Stimulated activated CD4-positive, alpha-beta T cell treated with anti-CD3 and anti-CD28 coated beads, TNF-alpha, amount 100 ng/mL, for 4 hours (primary cell): ENCODE measurements around the gene NEUROD2.

Source experiments
- DNase-seq, 3 experiments: peaks; one replicate each; pipeline ENCODE4 v3.0.0-alpha.2; 2020; ENCODE audit warnings: low read depth in 3 of 3

Gene NEUROD2

DNA sequence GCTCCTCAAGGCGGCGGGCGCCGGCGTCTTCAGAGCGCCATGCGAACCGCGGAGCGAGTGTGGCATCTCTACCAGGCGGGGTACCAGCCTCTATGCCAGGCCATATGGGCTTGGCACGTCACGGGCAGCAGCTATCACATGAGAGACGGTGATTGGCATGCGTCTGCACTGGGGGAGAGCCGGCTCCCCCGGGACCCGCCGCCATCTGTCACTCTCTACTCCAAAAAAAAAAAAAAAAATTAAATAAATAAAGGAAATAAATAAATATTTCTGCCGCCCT lies at the start of gene NEUROD2:
Gene NEUROD2 (minus strand): TSS at position 70 of the 280 bp plus-strand sequence. CDS start 1,321 bp downstream, outside the sequence.
- DNase-seq, result no peak

DNA sequence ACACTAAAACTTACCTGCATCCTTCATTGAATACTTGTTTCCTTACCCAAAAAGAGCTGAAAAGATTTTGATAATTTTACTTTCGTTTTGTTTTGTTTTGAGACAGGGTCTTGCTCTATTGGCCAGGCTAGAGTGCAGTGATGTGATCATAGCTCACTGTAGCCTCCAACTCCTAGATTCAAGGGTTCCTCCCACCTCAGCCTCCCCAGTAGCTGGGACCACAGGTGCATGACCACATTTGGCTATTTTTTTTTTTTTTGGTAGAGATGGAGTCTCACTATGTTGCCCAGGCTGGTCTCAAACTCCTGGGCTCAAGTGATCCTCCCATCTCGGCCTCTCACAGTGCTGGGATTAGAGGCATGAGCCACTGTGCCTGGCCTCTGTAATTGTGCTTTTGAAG lies 47.4 kb upstream of the NEUROD2 start:
- DNase-seq, result no peak

DNA sequence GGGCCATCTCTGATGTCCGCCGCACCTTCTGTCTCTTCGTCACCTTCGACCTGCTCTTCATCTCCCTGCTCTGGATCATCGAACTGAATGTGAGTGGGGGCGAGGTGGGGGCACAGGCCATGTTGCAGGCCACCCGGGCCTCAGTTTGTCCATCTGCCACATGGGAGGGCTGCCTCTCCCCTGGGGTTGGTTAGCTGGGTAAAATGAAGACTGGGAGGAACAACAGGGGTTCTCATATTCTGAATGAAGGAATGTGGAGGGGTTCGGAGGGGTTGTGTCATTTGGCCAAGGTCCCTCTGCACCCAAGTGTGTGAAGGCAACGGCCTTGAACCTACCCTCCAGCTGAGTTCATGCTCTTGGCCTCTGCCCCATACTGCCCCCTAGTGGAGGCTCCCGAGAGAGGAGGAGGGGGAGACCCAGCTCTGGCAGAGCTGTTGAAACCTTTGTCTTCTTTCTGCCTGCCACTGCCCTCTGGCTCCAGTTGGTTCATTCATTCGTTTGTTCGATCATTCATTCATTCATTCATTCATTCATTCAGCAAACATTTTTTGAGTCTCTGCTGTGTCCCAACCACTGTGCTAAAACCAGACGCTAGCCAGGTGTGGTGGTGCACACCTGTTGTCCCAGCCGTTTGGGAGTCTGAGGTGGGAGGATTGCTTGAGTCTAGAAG lies 46.1 kb upstream of the NEUROD2 start:
- DNase-seq, result peak; percentile 51 to 67 (median 66)

DNA sequence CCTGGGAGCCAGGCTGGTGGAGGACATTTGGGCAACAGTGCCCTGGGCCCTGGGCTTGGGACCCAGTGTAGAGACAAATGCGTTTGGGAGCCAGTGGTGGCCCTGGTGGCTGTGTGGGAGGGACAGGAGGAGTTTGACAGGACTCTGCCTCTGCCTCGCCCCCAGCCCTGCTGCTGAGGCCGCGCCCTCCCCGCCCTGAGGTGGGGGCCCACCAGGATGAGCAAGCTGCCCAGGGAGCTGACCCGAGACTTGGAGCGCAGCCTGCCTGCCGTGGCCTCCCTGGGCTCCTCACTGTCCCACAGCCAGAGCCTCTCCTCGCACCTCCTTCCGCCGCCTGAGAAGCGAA lies 45.6 kb upstream of the NEUROD2 start:
- DNase-seq, result no peak

DNA sequence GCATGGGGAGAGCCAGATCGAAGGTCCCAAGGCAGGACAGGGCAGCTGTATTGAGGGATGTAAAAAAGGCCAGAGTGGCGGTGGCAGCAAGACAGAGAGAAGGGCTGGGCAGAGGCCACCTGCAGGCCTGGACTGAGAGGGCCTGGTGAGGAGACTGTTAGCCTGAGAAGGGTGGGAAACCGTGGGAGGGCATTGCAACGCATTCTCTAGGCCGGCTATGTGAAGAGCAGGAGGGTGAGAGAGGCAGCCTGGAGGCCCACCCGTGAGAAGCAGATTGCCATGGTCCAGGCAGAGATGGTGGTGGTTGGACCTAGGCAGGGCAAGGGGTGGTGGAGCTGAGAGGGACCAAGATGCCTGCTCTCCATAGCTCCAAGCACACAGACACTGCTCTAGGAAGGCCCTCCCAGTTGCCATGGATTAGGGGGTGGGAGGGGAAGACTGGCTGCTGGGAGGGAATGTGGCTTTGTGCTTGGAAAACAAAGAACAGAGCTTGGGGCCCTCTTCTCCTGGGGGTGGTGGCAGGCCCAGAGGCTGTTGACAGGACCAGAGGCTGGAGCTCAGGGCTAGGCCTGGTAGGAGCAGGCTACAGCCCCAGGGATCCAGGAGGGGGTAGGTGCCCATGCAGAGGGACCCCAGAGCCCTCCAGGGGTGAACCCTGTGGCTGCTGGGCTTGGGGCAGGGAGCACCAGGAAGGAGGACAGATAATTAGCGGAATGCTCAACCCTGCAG lies 45.0 kb upstream of the NEUROD2 start:
- DNase-seq, result no peak

DNA sequence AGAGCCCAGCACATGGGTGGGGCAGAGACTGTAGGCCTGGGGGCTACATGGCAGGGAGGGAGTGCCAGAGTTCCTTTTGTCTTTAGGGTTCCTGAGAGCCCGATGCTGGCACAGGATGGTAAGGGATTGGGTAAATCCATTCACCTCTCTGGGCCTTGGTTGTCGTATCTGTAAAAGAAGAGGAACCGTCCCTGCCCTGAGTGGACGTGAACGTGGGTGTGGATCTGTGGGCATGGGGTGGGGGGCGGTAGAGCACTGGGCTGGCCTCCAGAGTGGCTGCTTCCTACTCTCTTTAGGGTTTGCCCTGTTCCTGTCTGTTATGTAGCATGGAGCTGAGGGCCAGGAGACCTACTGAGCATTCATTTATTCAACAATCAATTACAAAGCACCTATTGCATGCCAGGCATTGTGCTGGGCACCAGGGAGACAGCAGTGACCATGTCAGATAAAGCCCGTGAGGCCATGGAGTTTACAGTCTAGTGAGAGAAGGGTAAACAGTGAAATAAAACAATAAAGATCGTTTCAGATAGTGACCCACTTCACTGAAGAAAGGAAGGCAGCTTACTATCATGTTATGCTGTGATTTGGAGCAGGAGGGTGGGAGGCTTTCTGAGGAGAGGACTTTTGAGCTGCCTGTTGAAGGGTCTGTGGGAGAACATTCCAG lies 44.3 kb upstream of the NEUROD2 start:
- no peak for DNase-seq

DNA sequence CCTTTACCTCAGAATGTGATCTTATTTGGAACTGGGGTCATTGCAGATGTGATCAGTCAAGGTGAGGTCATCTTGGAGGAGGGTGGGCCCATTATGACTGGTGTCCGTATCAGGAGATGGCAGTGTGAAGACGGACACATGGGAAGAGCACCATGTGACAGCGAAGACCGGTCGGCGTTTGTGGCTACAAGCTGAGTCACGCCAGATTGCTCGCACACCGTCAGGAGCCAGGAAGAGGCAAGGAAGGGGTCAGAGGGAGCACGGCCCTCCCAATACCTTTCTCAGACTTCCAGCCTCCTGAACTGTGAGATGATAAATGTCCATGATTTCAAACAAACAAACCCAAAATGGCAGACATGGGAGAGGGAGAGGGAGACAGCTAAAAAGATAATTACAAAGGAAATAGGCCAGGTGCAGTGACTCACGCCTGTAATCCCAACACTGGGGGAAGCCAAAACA lies 42.4 kb upstream of the NEUROD2 start:
- DNase-seq, result no peak

DNA sequence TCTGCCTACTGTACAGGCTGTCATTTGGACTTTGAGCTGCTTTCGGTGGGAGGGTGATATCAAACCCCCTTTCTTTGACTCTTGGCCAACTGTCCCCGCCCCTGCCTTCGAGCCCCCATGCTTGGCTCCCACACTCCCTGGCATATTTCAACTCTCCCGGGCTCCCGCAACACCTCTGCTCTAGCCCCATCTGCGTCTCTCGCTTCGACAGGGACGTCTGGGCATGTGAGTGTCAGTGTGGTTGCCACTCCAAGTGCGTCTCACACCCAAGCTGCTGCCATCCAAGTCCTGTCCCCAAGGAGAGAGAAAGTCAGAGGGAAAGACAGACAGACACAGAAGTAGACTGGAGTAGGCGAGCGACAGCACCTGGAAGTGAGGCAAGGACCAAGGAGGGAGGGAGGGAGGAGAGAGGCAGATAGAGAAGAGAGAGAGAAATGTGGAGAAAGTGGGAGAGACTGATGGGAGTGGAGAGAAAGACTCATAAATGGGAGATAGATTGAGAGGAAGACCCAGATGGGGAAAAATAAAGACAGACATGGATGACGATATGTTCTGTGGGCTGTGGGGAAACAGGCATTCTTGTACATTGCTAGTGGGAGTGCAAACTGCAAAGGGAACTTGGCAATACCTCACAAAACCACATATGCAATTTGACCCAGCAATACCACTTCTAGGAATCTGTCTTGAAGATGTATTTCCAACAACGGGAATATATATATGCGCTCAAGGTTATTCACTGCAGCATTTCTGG lies 41.1 kb upstream of the NEUROD2 start:
- no peak for DNase-seq

DNA sequence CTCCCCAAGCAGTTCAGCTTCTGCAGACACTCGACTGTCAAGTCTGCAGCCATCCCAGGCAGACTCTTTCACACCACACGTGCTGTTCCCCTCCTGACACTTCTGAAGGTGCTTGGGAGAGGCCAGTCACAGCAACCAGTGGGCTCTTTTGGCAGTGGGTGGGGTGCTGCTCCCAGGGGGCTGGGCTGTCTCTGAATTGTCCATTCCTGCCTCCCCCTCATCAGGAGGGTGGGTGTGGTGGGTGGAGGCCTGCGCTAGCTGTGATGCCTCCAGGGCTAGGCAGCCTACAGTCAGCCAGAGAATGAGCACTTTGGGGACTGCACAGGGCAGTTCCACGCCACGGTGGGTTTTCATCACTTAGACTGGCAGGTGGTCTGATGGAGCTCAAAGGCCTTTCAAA lies 39.5 kb upstream of the NEUROD2 start:
- DNase-seq, result no peak

DNA sequence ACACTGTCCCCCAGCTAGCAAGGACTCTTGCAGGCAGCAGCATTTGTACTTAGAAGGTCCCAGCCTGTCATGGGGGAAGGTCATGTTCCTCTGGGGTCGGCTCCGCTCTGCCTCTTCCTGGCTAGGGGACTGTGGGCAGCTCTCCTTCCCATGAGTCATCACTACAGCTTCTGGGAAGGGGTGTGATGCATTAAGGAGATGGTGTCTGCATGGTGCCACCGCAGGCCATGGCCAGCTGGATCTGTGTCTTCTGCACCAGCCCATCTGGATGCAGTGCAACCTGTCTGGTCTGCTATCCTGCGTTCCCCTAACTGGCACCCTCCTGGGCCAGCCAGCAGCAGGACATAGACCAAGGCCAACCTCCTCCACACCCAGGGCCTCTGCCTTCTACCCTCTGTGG lies 35.6 kb upstream of the NEUROD2 start:
- no peak for DNase-seq

DNA sequence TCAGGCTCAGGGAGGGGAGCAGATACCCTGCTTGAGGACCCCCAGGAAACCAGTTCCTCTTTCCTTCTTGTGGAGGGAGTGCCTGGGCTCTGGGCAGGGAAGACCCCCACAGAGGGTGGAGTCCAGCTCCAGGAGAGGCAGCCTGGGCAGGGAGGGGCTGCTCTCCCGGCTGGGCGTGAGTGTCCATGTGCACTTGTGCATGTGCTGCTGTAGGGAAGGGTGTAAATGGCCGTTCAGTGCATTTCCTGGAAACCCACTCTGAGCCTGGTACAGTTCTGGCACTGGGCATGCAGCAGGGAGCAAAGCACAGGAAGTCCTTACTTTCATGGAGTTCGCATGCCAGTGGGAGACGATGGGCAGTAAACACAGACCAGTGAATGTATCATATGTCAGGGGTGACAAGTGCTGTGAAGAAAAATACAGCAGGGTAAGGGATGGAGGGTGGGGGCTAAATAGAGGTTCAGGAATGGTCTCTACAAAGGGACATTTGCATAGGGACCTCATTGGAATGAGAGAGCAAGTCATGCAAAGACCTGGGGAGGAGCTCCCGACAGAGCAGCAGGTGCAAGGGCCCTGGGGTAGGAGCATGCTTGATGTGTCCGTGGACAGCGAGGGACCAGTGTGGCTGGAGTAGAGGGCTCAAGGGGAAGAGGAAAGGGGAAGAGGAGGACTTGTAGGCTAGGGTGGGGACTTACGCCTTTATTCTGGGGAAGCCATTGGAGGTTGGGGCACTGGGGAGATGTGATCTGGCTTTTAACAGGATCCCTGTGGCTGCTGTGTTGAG lies 34.8 kb upstream of the NEUROD2 start:
- DNase-seq, result no peak

DNA sequence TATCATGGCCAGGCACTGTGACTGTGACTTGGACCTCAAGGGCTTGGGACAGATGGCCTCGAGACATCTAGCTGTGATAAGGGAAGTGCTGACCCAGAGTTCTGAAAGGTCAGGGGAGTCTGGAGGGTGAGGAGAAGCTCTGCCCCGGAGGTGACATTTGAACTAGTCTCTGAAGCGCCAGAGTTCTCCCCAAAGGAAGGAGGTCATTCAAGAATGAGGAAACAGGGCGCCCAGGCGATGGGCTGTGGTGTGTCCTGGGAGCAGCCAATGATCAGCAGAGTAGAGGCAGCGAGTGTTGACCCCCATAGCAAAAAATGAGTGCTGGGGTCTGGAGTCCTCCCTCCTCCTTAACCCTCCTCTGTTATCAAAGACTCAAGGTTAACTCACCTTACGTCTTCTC lies 34.2 kb upstream of the NEUROD2 start:
- DNase-seq, result no peak

DNA sequence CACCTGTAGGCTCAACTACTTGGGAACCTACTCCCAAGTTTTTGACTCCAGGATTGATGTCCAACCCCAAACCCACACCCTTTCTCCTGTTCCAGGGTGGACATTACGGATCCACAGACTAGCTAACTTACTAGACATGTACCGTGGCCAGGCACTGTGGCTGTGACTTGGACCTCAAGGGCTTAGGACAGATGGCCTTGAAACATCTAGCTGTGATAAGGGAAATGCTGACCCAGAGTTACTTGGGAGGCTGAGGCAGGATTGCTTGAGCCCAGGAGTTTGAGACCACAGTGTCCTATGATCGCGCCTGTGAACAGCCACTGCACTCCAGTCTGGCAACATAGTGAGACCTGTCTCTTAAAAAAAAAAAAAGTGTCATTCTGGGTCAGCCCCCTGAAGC lies 33.4 kb upstream of the NEUROD2 start:
- DNase-seq, result no peak

DNA sequence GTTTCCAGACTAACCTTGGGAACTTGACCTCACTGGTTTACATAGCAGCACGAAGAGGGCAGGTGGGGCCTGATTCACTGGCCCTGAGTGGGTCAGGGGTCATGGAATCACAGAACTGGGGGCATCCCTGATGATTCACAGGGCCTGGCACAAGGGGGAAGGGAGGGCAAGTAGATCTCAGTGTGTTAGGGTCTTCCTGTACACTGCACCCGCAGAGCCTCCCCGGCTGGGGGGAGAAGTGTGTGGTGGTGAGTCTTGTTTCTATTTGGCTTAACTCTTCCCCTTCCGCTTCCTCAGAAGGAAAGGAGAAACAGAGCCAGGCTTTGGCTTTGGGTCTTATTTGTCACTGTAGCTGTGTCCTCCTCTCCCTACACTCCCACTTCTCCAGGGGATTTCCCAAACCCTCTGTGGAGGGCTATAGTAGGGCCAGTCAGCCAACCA lies 32.9 kb upstream of the NEUROD2 start:
- no peak for DNase-seq

DNA sequence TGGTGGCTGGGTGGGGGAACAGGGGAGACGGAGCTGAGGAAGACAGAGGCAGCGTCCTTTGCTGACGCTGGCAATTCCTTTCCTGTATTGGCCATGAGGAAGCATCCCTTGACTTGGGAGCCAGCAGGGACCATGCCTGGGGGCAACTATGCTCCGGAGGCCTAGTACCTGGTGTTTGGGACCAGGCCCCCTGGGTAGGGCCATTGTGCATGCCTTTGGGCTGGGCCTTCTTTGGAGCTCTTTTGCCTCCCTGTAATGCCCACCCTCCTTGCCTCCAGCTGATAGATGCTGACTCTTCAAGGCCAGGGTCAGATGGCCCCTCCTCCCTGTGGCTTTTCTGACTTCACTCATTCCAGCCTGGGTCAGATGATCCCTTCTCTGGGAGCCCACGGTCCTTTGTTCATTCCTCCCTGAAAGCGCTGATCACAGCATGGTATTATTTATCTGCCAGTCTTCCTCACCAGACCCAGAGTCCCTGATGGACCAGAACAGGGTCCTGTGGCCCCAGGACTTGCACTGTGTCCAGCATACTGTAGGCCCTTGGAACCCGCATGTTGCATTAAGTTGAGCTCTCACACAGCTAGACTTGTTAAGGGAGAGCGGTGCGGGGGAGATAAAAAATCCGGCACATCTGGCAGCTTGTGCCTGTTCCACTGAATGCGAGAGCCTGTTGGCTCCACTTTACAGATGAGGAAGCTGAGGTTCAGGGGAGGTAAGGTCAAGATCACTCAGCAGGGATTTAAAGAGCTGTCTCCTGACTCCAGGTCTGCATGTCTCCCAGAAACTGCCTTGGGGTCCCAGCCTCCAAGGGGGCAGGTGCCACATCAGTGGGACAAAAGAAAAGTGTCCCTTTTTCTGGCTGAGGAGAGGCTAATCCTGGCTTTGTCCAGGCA lies 32.1 kb upstream of the NEUROD2 start:
- DNase-seq, result no peak

DNA sequence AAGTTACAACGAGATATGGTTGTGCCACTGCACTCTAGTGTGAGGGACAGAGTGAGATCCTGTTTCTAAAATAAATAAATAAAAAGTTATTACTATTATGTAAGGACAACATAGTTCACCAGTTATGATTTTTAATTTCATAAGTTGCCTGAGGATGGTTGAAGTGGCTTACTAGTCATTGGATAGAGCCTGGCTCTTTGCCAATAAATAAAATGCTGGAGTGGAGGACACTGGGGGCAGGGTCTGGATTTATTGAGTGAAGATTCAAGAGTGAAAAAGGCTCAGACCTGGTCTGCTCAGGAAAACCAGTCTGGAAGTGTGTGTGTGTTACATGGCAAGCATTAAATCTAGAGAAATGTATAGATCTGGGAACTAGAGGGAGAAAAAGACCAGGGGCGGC lies 31.3 kb upstream of the NEUROD2 start:
- DNase-seq, result no peak

DNA sequence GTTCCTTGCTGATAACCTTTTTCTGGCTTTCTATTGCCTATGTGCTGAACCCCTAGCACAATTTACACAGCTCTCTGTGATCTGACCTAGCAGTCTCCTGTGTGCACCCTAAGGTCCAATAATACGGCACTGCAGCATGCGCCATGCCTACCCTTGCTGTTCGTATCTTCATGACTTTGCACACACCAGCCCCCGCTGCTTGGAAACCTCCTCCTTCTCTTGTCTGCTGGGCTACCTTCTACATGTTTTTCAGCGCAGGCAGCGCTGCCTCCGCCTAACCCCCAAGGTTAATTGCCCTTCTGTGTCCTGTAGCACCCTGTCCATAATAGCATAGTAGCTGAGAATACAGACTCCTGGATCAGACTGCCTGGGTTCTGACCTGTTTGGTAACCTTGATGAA lies 30.6 kb upstream of the NEUROD2 start:
- no peak for DNase-seq

DNA sequence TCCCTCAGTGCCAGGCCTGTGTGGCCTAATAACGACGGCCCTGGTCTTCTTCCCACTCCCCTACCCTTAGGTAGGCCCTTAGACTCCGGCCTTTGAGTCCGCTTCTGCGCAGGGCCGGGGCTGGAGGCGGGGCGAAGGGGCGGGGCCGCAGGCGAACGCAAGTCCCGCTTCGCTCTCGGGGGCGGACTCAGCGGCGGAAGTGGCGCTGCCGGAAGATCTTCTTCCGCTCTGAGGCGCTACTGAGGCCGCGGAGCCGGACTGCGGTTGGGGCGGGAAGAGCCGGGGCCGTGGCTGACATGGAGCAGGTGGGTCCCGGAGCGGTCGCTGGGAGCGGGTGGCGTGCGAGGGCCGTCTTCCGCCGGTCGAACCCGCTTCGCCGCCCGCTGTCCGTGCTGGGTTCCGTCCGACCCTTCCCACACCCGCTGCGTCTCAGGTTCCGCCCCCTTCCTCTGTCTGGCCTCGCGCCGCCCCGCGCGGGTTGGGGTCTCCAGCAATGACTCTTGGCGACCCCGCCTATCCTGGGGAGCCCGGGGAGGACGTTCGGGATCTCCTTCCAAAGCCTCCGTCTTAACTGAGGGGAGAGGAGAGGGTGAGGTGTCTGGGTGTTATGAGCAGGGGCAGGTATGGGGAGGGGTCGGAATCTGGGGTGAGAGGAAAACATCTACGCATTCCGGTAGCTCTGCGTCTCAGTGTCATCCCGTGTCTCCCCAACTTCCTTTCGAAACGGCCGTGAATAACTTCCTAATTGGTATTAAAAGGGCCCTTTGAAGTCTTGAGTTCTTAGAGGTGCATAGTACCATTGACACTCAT lies 29.4 kb upstream of the NEUROD2 start, which contains the start of gene STARD3:
Gene STARD3 (plus strand): TSS at position 218 of the 810 bp plus-strand sequence. CDS start 16,388 bp downstream, outside the sequence.
- DNase-seq, result peak; percentile 81 to 88 (median 82)

DNA sequence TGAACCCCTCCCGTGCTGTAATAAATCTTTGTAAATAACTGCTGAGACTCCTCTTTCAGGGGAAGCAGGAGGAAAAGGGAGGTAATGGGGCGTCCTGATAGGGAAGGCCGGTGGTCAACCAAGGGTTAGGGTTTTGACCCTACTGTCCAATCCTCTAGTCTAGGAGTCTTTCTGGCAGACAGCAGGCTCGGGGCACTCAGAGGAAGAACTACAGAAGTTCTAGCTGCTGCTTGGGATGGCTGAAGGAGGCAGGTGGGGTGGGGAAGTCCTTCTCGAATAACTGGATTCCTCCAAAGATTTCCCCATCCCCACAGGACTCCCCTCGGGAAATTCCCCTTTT lies 28.8 kb upstream of the NEUROD2 start:
- DNase-seq, result peak in 1 of 3 experiments; percentile 16
